Measurements from ENCODE around the gene IFT22. TPM values are rescaled to one million over a fixed set of nuclear protein-coding genes. Genes with fewer than 3 reads are reported as not detected.

Gene IFT22
- total RNA-seq, 1 experiment from 2014 or later = 15.5 TPM

GRCh38 chr7:101299511-101300464 is 21.8 kb downstream of the IFT22 start:
- peak; percentile 38 for ATAC-seq
- H3K27ac Mint-ChIP-seq = peak overlapping the region; percentile 96
- H3K4me1 Mint-ChIP-seq = peaks cover 55% of the 10 kb centered on the region
- ChIA-PET CTCF (interaction anchor here (0.6 to 2.9 kb wide), 5 partner anchors 8 to 113 kb away, joined by 3 to 17 read pairs (median 3); no protein-coding TSS in a partner anchor), POLR2A (interaction anchor here (0.6 to 1.8 kb wide), 4 partner anchors 8 to 90 kb away, joined by 3 to 9 read pairs (median 4); partner anchors contain the start of gene IFT22)
- H3K36me3 Mint-ChIP-seq = peaks cover 30% of the 10 kb centered on the region
- no peaks in the 10 kb centered on the region for H3K27me3 Mint-ChIP-seq (ENCODE audit: low read depth)
- H3K4me3 Mint-ChIP-seq = peak overlapping the region; percentile 81
- peak; percentile 70 for DNase-seq (ENCODE audit: low spot score)
- H3K9me3 Mint-ChIP-seq = no peaks in the 10 kb centered on the region
- TF ChIP-seq ZNF263 (CRISPR knock-in tag; IDR thresholded peaks at IDR 0.05; ENCODE audit: low read depth) (no peak), ZMAT4 (CRISPR knock-in tag; IDR thresholded peaks at IDR 0.05) (no peak), ZNF671 (CRISPR knock-in tag; IDR thresholded peaks at IDR 0.05) (no peak), USF1 (CRISPR knock-in tag; IDR thresholded peaks at IDR 0.05) (peak; percentile 23), MYBL2 (CRISPR knock-in tag; IDR thresholded peaks at IDR 0.05) (no peak), SMAD3 (CRISPR knock-in tag; IDR thresholded peaks at IDR 0.05; ENCODE audit: borderline replicate concordance) (no peak), IRF2 (CRISPR knock-in tag; IDR thresholded peaks at IDR 0.05; ENCODE audit: borderline replicate concordance, low read depth) (no peak), ATF1 (CRISPR knock-in tag; IDR thresholded peaks at IDR 0.05) (no peak), FOXP1 (CRISPR knock-in tag; IDR thresholded peaks at IDR 0.05; ENCODE audit: borderline replicate concordance) (peak; percentile 26; the same call in 1 of the 2 replicates), ZBTB21 (CRISPR knock-in tag; IDR thresholded peaks at IDR 0.05; ENCODE audit: borderline replicate concordance) (peak; percentile 66; the same call in 1 of the 2 replicates), NR1H2 (CRISPR knock-in tag; IDR thresholded peaks at IDR 0.05) (no peak), ZNF317 (CRISPR knock-in tag; IDR thresholded peaks at IDR 0.05; ENCODE audit: borderline replicate concordance, low read depth) (no peak), FOXP4 (CRISPR knock-in tag; IDR thresholded peaks at IDR 0.05) (peak; percentile 58; the same call in 1 of the 2 replicates), E2F5 (CRISPR knock-in tag; IDR thresholded peaks at IDR 0.05) (no peak), ETV6 (CRISPR knock-in tag; IDR thresholded peaks at IDR 0.05) (peak; percentile 38; the same call in 1 of the 2 replicates), JAZF1 (CRISPR knock-in tag; IDR thresholded peaks at IDR 0.05) (no peak), TP53 (CRISPR knock-in tag; IDR thresholded peaks at IDR 0.05) (peak; percentile 49; the same call in 1 of the 2 replicates), STAT6 (CRISPR knock-in tag; conservative IDR thresholded peaks at IDR 0.05; ENCODE audit: low read depth) (no peak), FOXJ3 (CRISPR knock-in tag; IDR thresholded peaks at IDR 0.05; ENCODE audit: borderline replicate concordance) (no peak), ZNF425 (CRISPR knock-in tag; conservative IDR thresholded peaks at IDR 0.05) (no peak), ZNF138 (CRISPR knock-in tag; conservative IDR thresholded peaks at IDR 0.05) (no peak), SMAD4 (CRISPR knock-in tag; IDR thresholded peaks at IDR 0.05) (no peak), ZNF396 (CRISPR knock-in tag; IDR thresholded peaks at IDR 0.05; ENCODE audit: borderline replicate concordance) (no peak), E2F1 (CRISPR knock-in tag; IDR thresholded peaks at IDR 0.05) (0 out of 2 replicates have a peak, but pooled peaks have one; percentile 36), RORB (CRISPR knock-in tag; IDR thresholded peaks at IDR 0.05) (no peak), TEAD1 (CRISPR knock-in tag; IDR thresholded peaks at IDR 0.05) (peak; percentile 17; the same call in 1 of the 2 replicates)
